ENCODE data around the gene ERGIC1. TPM values are rescaled to one million over a fixed set of nuclear protein-coding genes. Genes with fewer than 3 reads are reported as not detected.

ERGIC1 gene
- total and polyA plus RNA-seq, 2 of the 13 experiments (the other 11 are each of a cell fraction or from before 2014, with no cell fraction given): 78.5 to 184 TPM

GRCh38 chr5:172902497-172903472, 68.7 kb downstream of the ERGIC1 start (continued):
- no peak for TF ChIP-seq ZSCAN21 (CRISPR knock-in tag; IDR thresholded peaks at IDR 0.05; ENCODE audit: borderline replicate concordance)
- peak; percentile 92 for TF ChIP-seq ZNF572 (CRISPR knock-in tag; IDR thresholded peaks at IDR 0.05)
- TF ChIP-seq STAT6 (CRISPR knock-in tag; IDR thresholded peaks at IDR 0.05; ENCODE audit: borderline replicate concordance): no peak
- TF ChIP-seq SMYD3 (CRISPR knock-in tag; IDR thresholded peaks at IDR 0.05): no peak
- no peak for TF ChIP-seq HOXA7 (CRISPR knock-in tag; IDR thresholded peaks at IDR 0.05)
- no peak for TF ChIP-seq HES4 (CRISPR knock-in tag; IDR thresholded peaks at IDR 0.05; ENCODE audit: borderline replicate concordance)
- no peak for TF ChIP-seq ZNF749 (CRISPR knock-in tag; IDR thresholded peaks at IDR 0.05; ENCODE audit: borderline replicate concordance)
- no peak; the same call in 1 of the 2 replicates for TF ChIP-seq SOX13 (IDR thresholded peaks at IDR 0.05)
- peak in 1 of 2 experiments; percentile 37; a peak in 1 of 4 replicates for TF ChIP-seq SOX13 (CRISPR knock-in tag; conservative IDR thresholded peaks at IDR 0.05 in 1 of 2, IDR thresholded peaks at IDR 0.05 in 1 of 2)
- peak; percentile 71; the same call in 1 of the 2 replicates for TF ChIP-seq HNF1B (CRISPR knock-in tag; IDR thresholded peaks at IDR 0.05)
- TF ChIP-seq PAWR (CRISPR knock-in tag; IDR thresholded peaks at IDR 0.05; ENCODE audit: borderline replicate concordance): no peak
- TF ChIP-seq ZNF589 (CRISPR knock-in tag; conservative IDR thresholded peaks at IDR 0.05): no peak
- no peak for TF ChIP-seq KLF13 (CRISPR knock-in tag; IDR thresholded peaks at IDR 0.05)
- TF ChIP-seq ZNF883 (CRISPR knock-in tag; IDR thresholded peaks at IDR 0.05; ENCODE audit: not compliant biosample characterization): no peak
- TF ChIP-seq NONO (IDR thresholded peaks at IDR 0.05): no peak
- TF ChIP-seq NONO (CRISPR knock-in tag; conservative IDR thresholded peaks at IDR 0.05): 0 out of 2 replicates have a peak, but pooled peaks have one; percentile 63
- TF ChIP-seq NFKB2 (CRISPR knock-in tag; IDR thresholded peaks at IDR 0.05; ENCODE audit: borderline replicate concordance): no peak; the same call in 1 of the 2 replicates
